RWPE1 (cell line): ENCODE data around the gene RFX3.

Experiments
- CTCF ChIA-PET: fragments of 350-600 bp; sonication (Branson Sonifier 250); formaldehyde crosslinking; extraction: SDS; loops from one replicate; lab custom pipeline; 2021; lab: Yijun Ruan, JAX
- POLR2A ChIA-PET: fragments of 400-600 bp; formaldehyde crosslinking; extraction: SDS; loops from one replicate; lab custom pipeline; 2020; ENCODE audit warnings: antibody characterized with exemption; ENCODE audit not compliant: low non-redundant PET; lab: Yijun Ruan, JAX
- DNase-seq: peaks from one replicate; pipeline ENCODE4 v3.0.0; 2012; ENCODE audit warnings: low spot score
- H3K27ac ChIP-seq: fragments of 450-650 bp; 2 replicates; pipeline ENCODE4 v1.5.1; 2017
- TF ChIP-seq, protein P1 (sequence below): fragments of 450-650 bp; conservative IDR thresholded peaks from 2 replicates; pipeline ENCODE4 v1.5.1; 2017; ENCODE audit warnings: low read depth, mild to moderate bottlenecking

Gene RFX3

DNA sequence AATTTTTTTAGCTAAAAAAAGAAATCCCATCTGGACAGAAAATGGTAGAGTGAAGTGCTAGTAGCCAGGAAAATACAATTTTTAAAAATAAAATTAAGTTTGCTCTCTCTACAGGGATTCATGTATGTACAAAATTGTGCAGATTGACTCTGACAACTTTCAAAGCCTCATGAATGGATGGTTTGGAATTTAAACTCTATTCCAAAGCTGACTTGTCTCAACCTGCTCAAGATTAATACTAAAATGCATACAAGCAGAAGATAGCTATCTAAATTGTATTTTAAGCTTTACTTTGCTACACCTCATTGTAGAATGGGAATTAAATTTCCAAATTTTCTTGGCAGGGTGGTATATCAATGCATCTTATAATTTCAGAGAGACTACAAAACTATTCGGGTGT lies 257.6 kb downstream of the RFX3 start:
- TF ChIP-seq, protein P1, sequence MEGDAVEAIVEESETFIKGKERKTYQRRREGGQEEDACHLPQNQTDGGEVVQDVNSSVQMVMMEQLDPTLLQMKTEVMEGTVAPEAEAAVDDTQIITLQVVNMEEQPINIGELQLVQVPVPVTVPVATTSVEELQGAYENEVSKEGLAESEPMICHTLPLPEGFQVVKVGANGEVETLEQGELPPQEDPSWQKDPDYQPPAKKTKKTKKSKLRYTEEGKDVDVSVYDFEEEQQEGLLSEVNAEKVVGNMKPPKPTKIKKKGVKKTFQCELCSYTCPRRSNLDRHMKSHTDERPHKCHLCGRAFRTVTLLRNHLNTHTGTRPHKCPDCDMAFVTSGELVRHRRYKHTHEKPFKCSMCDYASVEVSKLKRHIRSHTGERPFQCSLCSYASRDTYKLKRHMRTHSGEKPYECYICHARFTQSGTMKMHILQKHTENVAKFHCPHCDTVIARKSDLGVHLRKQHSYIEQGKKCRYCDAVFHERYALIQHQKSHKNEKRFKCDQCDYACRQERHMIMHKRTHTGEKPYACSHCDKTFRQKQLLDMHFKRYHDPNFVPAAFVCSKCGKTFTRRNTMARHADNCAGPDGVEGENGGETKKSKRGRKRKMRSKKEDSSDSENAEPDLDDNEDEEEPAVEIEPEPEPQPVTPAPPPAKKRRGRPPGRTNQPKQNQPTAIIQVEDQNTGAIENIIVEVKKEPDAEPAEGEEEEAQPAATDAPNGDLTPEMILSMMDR = no peak
- ChIA-PET CTCF (interaction anchor here (0.5 kb wide), 1 partner anchor 60 kb away, joined by 3 read pairs; no protein-coding TSS in a partner anchor), POLR2A (no interaction called here)
- no peak for DNase-seq
- no peak overlapping the region for H3K27ac ChIP-seq

- H3K27ac ChIP-seq = no peak overlapping the region
- CTCF ChIA-PET = no interaction called here
- POLR2A ChIA-PET = no interaction called here
- TF ChIP-seq, protein P1 = no peak
- DNase-seq = no peak
Observed at GRCh38 chr9:3263698-3264097, 262.1 kb downstream of the RFX3 start.

DNA sequence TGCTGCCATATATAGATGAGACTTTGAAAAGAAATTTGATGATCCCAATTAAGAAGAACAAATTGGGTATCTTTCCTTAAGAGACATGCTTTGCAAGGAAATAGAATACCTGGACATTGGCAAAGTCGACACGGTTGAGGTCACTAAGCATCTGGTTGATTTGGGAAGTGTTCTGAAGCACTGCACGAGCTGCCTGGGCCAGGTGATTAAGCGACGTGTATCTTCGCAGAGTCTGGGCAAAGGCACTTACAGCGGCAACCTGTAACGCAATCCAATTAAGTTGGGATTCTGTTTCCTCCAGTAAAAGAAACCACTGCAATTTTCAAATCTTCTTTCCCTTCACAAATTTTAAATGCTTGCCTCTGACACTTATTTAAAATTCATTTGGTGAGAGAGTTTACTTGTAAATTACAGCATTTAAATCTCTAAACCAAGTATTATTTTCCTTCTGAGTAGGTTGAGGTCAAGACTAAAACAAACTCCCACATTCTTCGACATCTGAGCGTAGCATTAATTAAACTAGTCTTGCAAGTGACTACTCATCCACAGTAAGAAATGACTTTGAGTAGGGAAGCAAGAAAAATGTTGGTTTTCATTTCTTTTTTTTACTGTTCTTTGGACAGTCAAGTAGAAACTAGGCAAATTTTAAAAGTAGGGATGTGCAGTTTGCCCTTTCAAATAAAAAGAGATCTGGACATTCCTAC lies 262.8 kb downstream of the RFX3 start:
- CTCF ChIA-PET = no interaction called here
- POLR2A ChIA-PET = no interaction called here
- no peak overlapping the region for H3K27ac ChIP-seq
- no peak for DNase-seq
- TF ChIP-seq, protein P1 = no peak

GRCh38 chr9:3261484-3261883 lies 264.3 kb downstream of the RFX3 start:
- H3K27ac ChIP-seq = no peak overlapping the region
- TF ChIP-seq, protein P1 = no peak
- CTCF ChIA-PET = no interaction called here
- no peak for DNase-seq
- POLR2A ChIA-PET = no interaction called here

- no peak for DNase-seq
- ChIA-PET POLR2A (no interaction called here), CTCF (no interaction called here)
- no peak overlapping the region for H3K27ac ChIP-seq
- TF ChIP-seq, protein P1 = no peak
Observed at GRCh38 chr9:3256571-3257330, 269.1 kb downstream of the RFX3 start.

- TF ChIP-seq, protein P1 = no peak
- POLR2A ChIA-PET = no interaction called here
- DNase-seq = no peak
- CTCF ChIA-PET = no interaction called here
- no peak overlapping the region for H3K27ac ChIP-seq
Observed at GRCh38 chr9:3251309-3251708, 274.5 kb downstream of the RFX3 start.
